IMR-90 (cell line): Measurements from ENCODE around the gene TNS3. TPM values are rescaled to one million over a fixed set of nuclear protein-coding genes. Genes with fewer than 3 reads are reported as not detected.

Experiments used
- ATAC-seq: fragments of 200-7000 bp; cut with Tn5 transposase; 2 replicates; pipeline ENCODE4 v1.9.1; 2020; ENCODE audit warnings: low read depth, mild to moderate bottlenecking, moderate library complexity
- BruUV-seq: library from RNA; stranded (reverse); fragments of 400-500 nt; replicated peaks from 2 replicates; lab custom pipeline; 2021; lab: Mats Ljungman, UMichigan
- CTCF ChIA-PET: fragments of 300-600 bp; formaldehyde crosslinking; extraction: SDS; loops from one replicate; lab custom pipeline; 2021; ENCODE audit warnings: antibody characterized with exemption; lab: Yijun Ruan, JAX
- POLR2A ChIA-PET: fragments of 300-600 bp; sonication (Branson Sonifier 250); formaldehyde crosslinking; loops from one replicate; lab custom pipeline; 2022; ENCODE audit warnings: antibody characterized with exemption; ENCODE audit not compliant: unreplicated experiment; lab: Charles Lee
- DNase-seq: peaks from one replicate; pipeline ENCODE4 v3.0.0; 2013
- H2AFZ ChIP-seq: replicated peaks from 2 replicates; pipeline ENCODE3; 2013; ENCODE audit warnings: low read length, mild to moderate bottlenecking; ENCODE audit not compliant: poor library complexity
- H2AK5ac ChIP-seq: 2 replicates; pipeline ENCODE4 v1.6.1; 2013; ENCODE audit warnings: low read depth, low read length, inconsistent platforms
- H2AK9ac ChIP-seq: replicated peaks from 2 replicates; pipeline ENCODE3; 2013; ENCODE audit warnings: mild to moderate bottlenecking, low read depth, low read length, moderate library complexity; ENCODE audit not compliant: poor library complexity
- H2BK120ac ChIP-seq: 2 replicates; pipeline ENCODE4 v1.6.1; 2013; ENCODE audit warnings: low read depth, low read length, inconsistent platforms
- H2BK15ac ChIP-seq: 3 replicates; pipeline ENCODE4 v1.6.1; 2013; ENCODE audit warnings: low read depth, low read length, inconsistent platforms
- H2BK20ac ChIP-seq: 2 replicates; pipeline ENCODE4 v1.6.1; 2013; ENCODE audit warnings: low read depth, mild to moderate bottlenecking, inconsistent platforms, low read length, moderate library complexity
- H2BK5ac ChIP-seq: 2 replicates; pipeline ENCODE4 v1.6.1; 2013; ENCODE audit warnings: mild to moderate bottlenecking, low read depth, low read length, inconsistent platforms; ENCODE audit not compliant: poor library complexity, severe bottlenecking
- H3K14ac ChIP-seq: replicated peaks from 2 replicates; pipeline ENCODE4 v1.6.1; 2013; ENCODE audit warnings: low read depth, low read length, inconsistent platforms
- H3K18ac ChIP-seq: 2 replicates; pipeline ENCODE4 v1.6.1; 2013; ENCODE audit warnings: low read depth, low read length, control low read depth
- H3K23ac ChIP-seq: 2 replicates; pipeline ENCODE4 v1.6.1; 2013; ENCODE audit warnings: low read depth, low read length, inconsistent platforms
- H3K27ac ChIP-seq: 2 replicates; pipeline ENCODE4 v1.5.1; 2013; ENCODE audit warnings: mild to moderate bottlenecking, control low read depth, low read length; ENCODE audit not compliant: insufficient read depth
- H3K27me3 ChIP-seq: 2 replicates; pipeline ENCODE4 v1.6.1; 2013; ENCODE audit warnings: low read length; ENCODE audit not compliant: control insufficient read depth, insufficient read depth
- H3K36me3 ChIP-seq: 2 replicates; pipeline ENCODE4 v1.6.1; 2013; ENCODE audit warnings: low read length, mixed read lengths; ENCODE audit not compliant: control insufficient read depth, insufficient read depth
- H3K4ac ChIP-seq: 2 replicates; pipeline ENCODE4 v1.6.1; 2013; ENCODE audit warnings: low read depth, low read length, inconsistent platforms
- H3K4me1 ChIP-seq: 2 replicates; pipeline ENCODE4 v1.6.1; 2013; ENCODE audit warnings: low read length, mixed read lengths; ENCODE audit not compliant: control insufficient read depth, insufficient read depth
- H3K4me2 ChIP-seq: 2 replicates; pipeline ENCODE4 v1.6.1; 2013; ENCODE audit warnings: low read depth, mild to moderate bottlenecking, control low read depth, low read length, moderate library complexity
- H3K4me3 ChIP-seq: 2 replicates; pipeline ENCODE4 v1.5.1; 2013; ENCODE audit warnings: low read depth, mild to moderate bottlenecking, control low read depth, low read length, moderate library complexity; ENCODE audit not compliant: insufficient read depth
- H3K56ac ChIP-seq: 2 replicates; pipeline ENCODE4 v1.6.1; 2013; ENCODE audit warnings: low read length, inconsistent platforms; ENCODE audit not compliant: insufficient read depth; ENCODE audit errors: extremely low read depth
- H3K79me1 ChIP-seq, 2 experiments: 2 replicates each; pipeline ENCODE4 v1.6.1; 2013; ENCODE audit warnings: low read length in 2 of 2, inconsistent platforms in 1 of 2, low read depth in 1 of 2
- H3K9ac ChIP-seq: 2 replicates; pipeline ENCODE4 v1.6.1; 2013; ENCODE audit warnings: low read depth, low read length, control low read depth
- H3K9me1 ChIP-seq: 2 replicates; pipeline ENCODE4 v1.6.1; 2013; ENCODE audit warnings: low read length, inconsistent platforms; ENCODE audit not compliant: insufficient read depth
- H3K9me3 ChIP-seq: 2 replicates; pipeline ENCODE4 v1.6.1; 2013; ENCODE audit warnings: low read length; ENCODE audit not compliant: control insufficient read depth, insufficient read depth
- H4K20me1 ChIP-seq: 2 replicates; pipeline ENCODE4 v1.6.1; 2013; ENCODE audit warnings: low read length, inconsistent platforms; ENCODE audit not compliant: insufficient read depth
- H4K5ac ChIP-seq: 2 replicates; pipeline ENCODE4 v1.6.1; 2013; ENCODE audit warnings: mild to moderate bottlenecking, low read depth, low read length, control low read depth
- H4K8ac ChIP-seq, 2 experiments: 2 replicates each; pipeline ENCODE4 v1.6.1; 2013; ENCODE audit warnings: low read depth in 2 of 2, low read length in 2 of 2, control low read depth in 1 of 2, inconsistent platforms in 1 of 2
- H4K91ac ChIP-seq: 2 replicates; pipeline ENCODE4 v1.6.1; 2013; ENCODE audit warnings: low read depth, low read length, inconsistent platforms; ENCODE audit not compliant: insufficient read depth
- BHLHE40 ChIP-seq: fragments of 150-350 bp; IDR thresholded peaks from 2 replicates; pipeline ENCODE4 v1.6.1; 2016; ENCODE audit warnings: mild to moderate bottlenecking, low read depth, low read length
- CEBPB ChIP-seq: IDR thresholded peaks from 2 replicates; pipeline ENCODE4 v1.6.1; 2012; ENCODE audit warnings: low read depth, low read length, improper control_type of control experiment
- ELK1 ChIP-seq: fragments of 150-350 bp; IDR thresholded peaks from 2 replicates; pipeline ENCODE4 v1.6.1; 2016; ENCODE audit warnings: low read depth, mild to moderate bottlenecking, low read length, moderate library complexity, borderline replicate concordance
- FOS ChIP-seq: fragments of 150-350 bp; IDR thresholded peaks from 2 replicates; pipeline ENCODE4 v1.6.1; 2016; ENCODE audit warnings: low read depth, low read length
- MAFK ChIP-seq: IDR thresholded peaks from 2 replicates; pipeline ENCODE4 v1.6.1; 2012; ENCODE audit warnings: low read depth, low read length, improper control_type of control experiment
- MXI1 ChIP-seq: IDR thresholded peaks from 2 replicates; pipeline ENCODE4 v1.6.1; 2012; ENCODE audit warnings: low read depth, mild to moderate bottlenecking, low read length, moderate library complexity, borderline replicate concordance
- NFE2L2 ChIP-seq: fragments of 150-350 bp; IDR thresholded peaks from 2 replicates; pipeline ENCODE4 v1.6.1; 2016; ENCODE audit warnings: low read depth, mild to moderate bottlenecking, low read length
- POLR2A ChIP-seq: IDR thresholded peaks from 2 replicates; pipeline ENCODE4 v1.6.1; 2012; ENCODE audit warnings: mild to moderate bottlenecking, low read depth, low read length
- RCOR1 ChIP-seq: IDR thresholded peaks from 2 replicates; pipeline ENCODE4 v1.6.1; 2012; ENCODE audit warnings: mild to moderate bottlenecking, low read length, improper control_type of control experiment; ENCODE audit not compliant: insufficient replicate concordance
- SMC3 ChIP-seq: fragments of 150-350 bp; IDR thresholded peaks from 2 replicates; pipeline ENCODE4 v1.6.1; 2016; ENCODE audit warnings: low read depth, mild to moderate bottlenecking, antibody characterized with exemption, low read length, moderate library complexity
- USF2 ChIP-seq: fragments of 150-350 bp; IDR thresholded peaks from 2 replicates; pipeline ENCODE4 v1.6.1; 2017; ENCODE audit warnings: mild to moderate bottlenecking, antibody characterized with exemption, low read length, low read depth
- WGBS, 2 experiments: methylation state at CpG; one replicate each; pipeline versions ENCODE4 v1.1.5 to v1.1.7; 2013; ENCODE audit warnings: missing lambda C conversion rate in 2 of 2; ENCODE audit not compliant: insufficient read length in 1 of 2; ENCODE audit errors: extremely low coverage in 2 of 2; 5-methylcytosine and 5-hydroxymethylcytosine counted together
- dilution Hi-C: fragments of 300-500 bp; cut with HindIII; formaldehyde crosslinking; loops from one replicate; pipeline ENCODE4 v1.14.3; 2018; ENCODE audit warnings: low sequenced_read_pairs; ENCODE audit not compliant: unreplicated experiment
- in situ Hi-C: fragments of 300-500 bp; cut with MboI; formaldehyde crosslinking; loops from 3 replicates; pipeline ENCODE4 v1.14.3; 2019; ENCODE audit warnings: low sequenced_read_pairs, inconsistent platforms, mixed read lengths
- intact Hi-C: fragments of 100-400 bp; cut with micrococcal nuclease; formaldehyde crosslinking; loops from 2 replicates; pipeline ENCODE4 v1.10.0; 2022
- polyA plus RNA-seq, 3 experiments: library from polyadenylated mRNA; depleted of rRNA; stranded (reverse); fragments of >200 nt; gene quantifications; 2 replicates each; pipeline ENCODE4 v1.2.3, GENCODE V29; 2012; ENCODE audit warnings: low replicate concordance in 1 of 3
- total RNA-seq: library from RNA; depleted of rRNA; stranded (reverse); fragments of >200 nt; gene quantifications from 2 replicates; pipeline ENCODE4 v1.2.3, GENCODE V29; 2012

TNS3 gene
- total and polyA plus RNA-seq, 2 of the 4 experiments (the other 2 are of a cell fraction) = 64.3 to 79.2 TPM

- no peak overlapping the region for H4K5ac ChIP-seq
- H3K56ac ChIP-seq = no peak overlapping the region
- H3K9me1 ChIP-seq = peaks cover 23% of the 10 kb centered on the region; the same call in 1 of the 2 replicates
- no peak overlapping the region for H2AFZ ChIP-seq
- 0 out of 2 replicates have a peak overlapping the region, but pooled peaks have one; percentile 10 for H2AK5ac ChIP-seq
- dilution Hi-C loops (no loop called here), in situ Hi-C loops (no loop called here), intact Hi-C loops (no loop called here)
- no peak overlapping the region for H3K18ac ChIP-seq
- H2AK9ac ChIP-seq = no peak overlapping the region
- no peaks in the 10 kb centered on the region for H3K9me3 ChIP-seq
- H2BK120ac ChIP-seq = no peak overlapping the region
- peaks cover 49% of the 10 kb centered on the region for H3K36me3 ChIP-seq
- H3K79me1 ChIP-seq = peaks cover 11 to 61% of the 10 kb centered on the region in 2 experiments; a peak in 3 of 4 replicates
- no peak overlapping the region for H3K4me3 ChIP-seq
- CTCF ChIA-PET = interaction anchor here (0.7 kb wide), 1 partner anchor 72 kb away, joined by 6 read pairs; no protein-coding TSS in a partner anchor
- no peak for TF ChIP-seq FOS
- TF ChIP-seq SMC3 = no peak
- TF ChIP-seq MXI1 = no peak
- no peak for TF ChIP-seq ELK1
- no peak for TF ChIP-seq BHLHE40
- no peak for TF ChIP-seq RCOR1
- no peak for TF ChIP-seq MAFK
- no peak for TF ChIP-seq CEBPB
- no peak for TF ChIP-seq USF2
- TF ChIP-seq POLR2A = no peak
- TF ChIP-seq NFE2L2 = no peak
- H2BK15ac ChIP-seq = no peak overlapping the region
- H3K9ac ChIP-seq = no peak overlapping the region
- no peak overlapping the region for H3K14ac ChIP-seq
- no TSS peak for BruUV-seq
- peaks cover 21% of the 10 kb centered on the region for H3K4me1 ChIP-seq
- H4K8ac ChIP-seq = no peak overlapping the region
- H3K23ac ChIP-seq = no peak overlapping the region
- DNase-seq = no peak
- H3K4me2 ChIP-seq = no peak overlapping the region
- H3K4ac ChIP-seq = no peak overlapping the region
- H2BK20ac ChIP-seq = no peak overlapping the region
- H4K20me1 ChIP-seq = peaks cover 29% of the 10 kb centered on the region; the same call in 1 of the 2 replicates
- no peaks in the 10 kb centered on the region for H3K27me3 ChIP-seq
- H2BK5ac ChIP-seq = no peak overlapping the region
- 82% methylated on average over 3 of the region's 5 CpGs; no CpG with 5 or more reads in 1 of the 2 experiments for WGBS, 2 experiments
- no peak overlapping the region for H4K91ac ChIP-seq
- POLR2A ChIA-PET = no interaction called here
- ATAC-seq = no peak
- no peak overlapping the region for H3K27ac ChIP-seq
Observed at GRCh38 chr7:47408675-47409074, 173.2 kb downstream of the TNS3 start.
